CD4-positive, alpha-beta memory T cell (primary cell): ENCODE measurements around the gene SH3BP2. TPM values are rescaled to one million over a fixed set of nuclear protein-coding genes. Genes with fewer than 3 reads are reported as not detected.
A peak's percentile ranks its signal among the peaks of the same experiment; 100 is the strongest.

ENCODE experiments used
- CTCF ChIA-PET: fragments of 350-600 bp; sonication (Branson Sonifier 250); formaldehyde crosslinking; loops from one replicate; lab custom pipeline; 2021; ENCODE audit warnings: inconsistent platforms; ENCODE audit not compliant: partially characterized antibody; lab: Charles Lee
- POLR2A ChIA-PET: fragments of 350-600 bp; sonication (Branson Sonifier 250); formaldehyde crosslinking; loops from one replicate; lab custom pipeline; 2021; ENCODE audit not compliant: partially characterized antibody; lab: Charles Lee
- DNase-seq, 5 donors: peaks; one replicate each; pipeline versions ENCODE4 v3.0.0 to v3.0.0-alpha.2; 2020 to 2022; ENCODE audit warnings: mixed read lengths in 1 of 5
- H3K27ac ChIP-seq: one replicate; pipeline ENCODE4 v1.7.0; 2013; ENCODE audit warnings: low read depth, low read length
- H3K27me3 ChIP-seq: 2 replicates; pipeline ENCODE4 v1.7.0; 2013; ENCODE audit warnings: mild to moderate bottlenecking, low read length, moderate library complexity; ENCODE audit not compliant: insufficient read depth
- H3K36me3 ChIP-seq: 2 replicates; pipeline ENCODE4 v1.7.0; 2013; ENCODE audit warnings: mild to moderate bottlenecking, low read length, moderate library complexity; ENCODE audit not compliant: insufficient read depth
- H3K4me1 ChIP-seq: 2 replicates; pipeline ENCODE4 v1.7.0; 2013; ENCODE audit warnings: mild to moderate bottlenecking, low read length, moderate library complexity; ENCODE audit not compliant: insufficient read depth
- H3K4me3 ChIP-seq, 2 donors: one replicate each; pipeline ENCODE4 v1.7.0; 2013; ENCODE audit warnings: low read length in 2 of 2, mild to moderate bottlenecking in 1 of 2
- H3K9me3 ChIP-seq, 2 donors: one replicate each; pipeline ENCODE4 v1.7.0; 2013; ENCODE audit warnings: low read length in 2 of 2, control low read depth in 1 of 2; ENCODE audit not compliant: control insufficient read depth in 1 of 2
- H3K27ac Mint-ChIP-seq, 7 donors: one replicate each; pipeline ENCODE4 v1.8.0; 2020 to 2021; ENCODE audit warnings: mixed read lengths in 7 of 7, mild to moderate bottlenecking in 6 of 7, inconsistent platforms in 3 of 7, moderate library complexity in 3 of 7
- H3K27me3 Mint-ChIP-seq, 2 donors: one replicate each; pipeline ENCODE4 v1.8.0; 2020 to 2021; ENCODE audit warnings: mixed read lengths in 2 of 2
- H3K36me3 Mint-ChIP-seq, 2 donors: one replicate each; pipeline ENCODE4 v1.8.0; 2020 to 2021; ENCODE audit warnings: mixed read lengths in 2 of 2, inconsistent platforms in 1 of 2, mild to moderate bottlenecking in 1 of 2
- H3K4me1 Mint-ChIP-seq, 4 donors: one replicate each; pipeline ENCODE4 v1.8.0; 2020 to 2021; ENCODE audit warnings: mixed read lengths in 4 of 4, mild to moderate bottlenecking in 1 of 4
- H3K4me3 Mint-ChIP-seq, 8 donors: one replicate each; pipeline ENCODE4 v1.8.0; 2020 to 2021; ENCODE audit warnings: mixed read lengths in 8 of 8, mild to moderate bottlenecking in 7 of 8, moderate library complexity in 6 of 8, inconsistent platforms in 3 of 8
- H3K9me3 Mint-ChIP-seq, 8 donors: one replicate each; pipeline ENCODE4 v1.8.0; 2020 to 2021; ENCODE audit warnings: mixed read lengths in 8 of 8, mild to moderate bottlenecking in 5 of 8, inconsistent platforms in 3 of 8, moderate library complexity in 1 of 8
- intact Hi-C: fragments of 100-400 bp; cut with micrococcal nuclease; formaldehyde crosslinking; loops from one replicate; pipeline ENCODE4 v1.15.1; 2023
- polyA plus RNA-seq, 2 donors: library from polyadenylated mRNA; unstranded; fragments of 300-500 nt; fragmentation: Illumina TruSeq; gene quantifications; one replicate each; pipeline ENCODE4 v1.2.3, GENCODE V29; 2021
- total RNA-seq, 2 experiments: library from RNA; stranded (reverse); gene quantifications; one replicate each; pipeline ENCODE4 v1.2.3, GENCODE V29; 2021

The SH3BP2 gene
- total and polyA plus RNA-seq, 4 experiments from 2014 or later: 3.8 to 44.3 (median 27.1) TPM

GRCh38 chr4:2804973-2805501 is 12.2 kb downstream of the SH3BP2 start:
- ChIA-PET CTCF (interaction anchor here (1.4 kb wide), 1 partner anchor 8 kb away, joined by 3 read pairs; no protein-coding TSS in a partner anchor), POLR2A (interaction anchor here (1.2 kb wide), 1 partner anchor 33 kb away, joined by 3 read pairs; no protein-coding TSS in a partner anchor)
- Mint-ChIP-seq H3K27ac (no peak overlapping the region), H3K27me3 (no peaks in the 10 kb centered on the region), H3K4me3 (no peak overlapping the region), H3K9me3 (no peaks in the 10 kb centered on the region), H3K4me1 (peaks cover 6 to 24% (median 10%) of the 10 kb centered on the region in 4 donors), H3K36me3 (no peaks in the 10 kb centered on the region)
- Histone ChIP-seq H3K27me3 (no peaks in the 10 kb centered on the region), H3K27ac (no peak overlapping the region), H3K9me3 (no peaks in the 10 kb centered on the region), H3K36me3 (no peaks in the 10 kb centered on the region), H3K4me3 (no peak overlapping the region), H3K4me1 (peaks cover 18% of the 10 kb centered on the region)
- DNase-seq: peak in 1 of 5 donors; percentile 2
- intact Hi-C loops: no loop called here

- ChIA-PET CTCF (no interaction called here), POLR2A (no interaction called here)
- DNase-seq: peak in 1 of 5 donors; percentile 33
- Histone ChIP-seq H3K9me3 (no peaks in the 10 kb centered on the region), H3K4me1 (peaks cover 10% of the 10 kb centered on the region), H3K4me3 (no peak overlapping the region), H3K36me3 (no peaks in the 10 kb centered on the region), H3K27ac (no peak overlapping the region), H3K27me3 (no peaks in the 10 kb centered on the region)
- peaks cover 4 to 25% (median 9%) of the 10 kb centered on the region in 4 donors for H3K4me1 Mint-ChIP-seq
- H3K9me3 Mint-ChIP-seq: no peaks in the 10 kb centered on the region
- H3K27ac Mint-ChIP-seq: no peak overlapping the region
- H3K4me3 Mint-ChIP-seq: no peak overlapping the region
- no peaks in the 10 kb centered on the region for H3K27me3 Mint-ChIP-seq
- H3K36me3 Mint-ChIP-seq: no peaks in the 10 kb centered on the region
- intact Hi-C loops: no loop called here
These were observed 13.0 kb downstream of the SH3BP2 start for GRCh38 chr4:2805712-2806389.

DNA sequence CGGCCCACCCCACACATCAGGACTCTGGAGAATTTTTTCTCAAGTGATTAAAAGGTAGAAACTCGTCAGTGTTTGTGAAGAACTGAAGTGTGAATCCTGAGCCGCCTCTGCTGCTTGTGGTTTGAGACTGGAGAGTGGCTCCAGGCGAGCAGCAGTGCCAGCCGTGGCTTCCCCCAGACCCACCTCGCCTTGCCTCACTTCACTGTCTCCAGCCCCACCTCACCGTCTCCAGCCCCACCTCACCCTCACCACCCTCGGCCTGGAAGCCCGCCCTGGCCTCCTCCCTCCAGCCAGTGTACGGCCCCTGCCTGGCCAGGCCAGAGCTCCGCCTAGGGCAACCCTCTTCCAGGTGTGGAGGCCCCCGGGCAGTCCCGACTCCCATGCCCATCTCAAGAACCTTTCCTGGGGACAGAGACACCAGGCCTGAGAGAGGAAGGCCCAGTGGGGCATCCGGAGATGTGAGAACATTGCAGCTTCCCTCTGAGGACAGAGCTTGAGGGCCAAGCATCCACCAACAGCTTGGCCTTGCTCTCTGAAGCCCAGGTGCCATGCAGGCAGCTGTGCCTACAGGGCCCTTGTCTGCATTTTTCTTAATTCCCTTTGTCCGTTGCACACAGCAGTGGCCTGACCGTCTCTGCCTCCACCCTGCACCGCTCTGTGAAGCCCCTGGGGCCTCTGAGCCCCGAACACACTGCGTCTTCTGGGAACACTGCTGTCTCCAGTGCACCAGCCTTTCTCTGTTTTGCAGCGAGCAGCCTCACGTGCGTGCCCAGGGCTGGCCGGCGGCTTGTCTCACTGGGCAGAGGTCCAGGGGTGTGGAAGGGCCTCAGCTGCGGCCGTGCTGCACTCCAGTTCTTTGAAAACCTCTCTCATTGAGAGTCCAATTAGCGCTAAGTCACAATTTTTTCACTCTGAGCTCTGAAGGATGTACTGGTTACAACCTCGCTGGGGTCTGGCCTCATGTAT is 13.8 kb downstream of the SH3BP2 start:
- Mint-ChIP-seq H3K4me1 (peaks cover 5 to 26% (median 10%) of the 10 kb centered on the region in 4 donors), H3K27me3 (no peaks in the 10 kb centered on the region), H3K9me3 (no peaks in the 10 kb centered on the region), H3K27ac (peak overlapping the region in 2 of 7 donors; percentile 14 to 66), H3K36me3 (peaks cover 0 to 2% of the 10 kb centered on the region in 2 donors), H3K4me3 (no peak overlapping the region)
- ChIA-PET CTCF (no interaction called here), POLR2A (no interaction called here)
- Histone ChIP-seq H3K27me3 (no peaks in the 10 kb centered on the region), H3K4me1 (peaks cover 10% of the 10 kb centered on the region), H3K4me3 (no peak overlapping the region), H3K9me3 (no peaks in the 10 kb centered on the region), H3K27ac (no peak overlapping the region), H3K36me3 (no peaks in the 10 kb centered on the region)
- peak in 1 of 5 donors; percentile 4 for DNase-seq
- intact Hi-C loops: no loop called here

DNA sequence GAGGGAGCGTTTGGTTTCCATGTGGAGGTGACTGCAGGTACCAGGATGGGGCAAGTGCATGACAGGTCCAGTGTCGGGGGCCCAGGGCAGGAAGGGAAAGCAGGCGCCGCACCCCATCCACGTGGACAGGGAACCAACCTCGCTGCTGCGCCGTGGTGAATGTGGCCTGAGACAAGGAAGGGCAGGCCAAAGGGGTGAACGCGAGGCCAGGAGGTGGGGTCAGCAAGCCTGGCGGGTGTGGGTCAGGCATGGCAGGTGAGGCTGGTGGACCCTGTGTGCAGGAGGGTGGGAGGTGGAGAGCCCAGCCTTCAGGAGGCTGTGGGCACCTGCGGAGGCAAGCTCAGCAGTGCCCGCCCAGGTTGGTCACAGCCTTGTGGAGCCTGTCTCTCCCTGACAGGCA is 14.7 kb downstream of the SH3BP2 start:
- intact Hi-C loops: no loop called here
- Histone ChIP-seq H3K4me1 (peaks cover 15% of the 10 kb centered on the region), H3K4me3 (no peak overlapping the region), H3K27ac (no peak overlapping the region), H3K27me3 (no peaks in the 10 kb centered on the region), H3K36me3 (no peaks in the 10 kb centered on the region), H3K9me3 (no peaks in the 10 kb centered on the region)
- POLR2A ChIA-PET: no interaction called here
- Mint-ChIP-seq H3K4me1 (peaks cover 9 to 24% (median 11%) of the 10 kb centered on the region in 4 donors), H3K9me3 (no peaks in the 10 kb centered on the region), H3K27ac (peak overlapping the region in 3 of 7 donors; percentile 36 to 67 (median 51)), H3K27me3 (no peaks in the 10 kb centered on the region), H3K4me3 (no peak overlapping the region), H3K36me3 (peaks cover 0 to 7% of the 10 kb centered on the region in 2 donors)
- peak in 1 of 5 donors; percentile 16 for DNase-seq
- CTCF ChIA-PET: no interaction called here

GRCh38 chr4:2808001-2808400 is 15.1 kb downstream of the SH3BP2 start:
- POLR2A ChIA-PET: interaction anchor here (8.1 kb wide), 1 partner anchor 9 kb away, joined by 77 read pairs; no protein-coding TSS in a partner anchor
- Histone ChIP-seq H3K4me3 (no peak overlapping the region), H3K27ac (no peak overlapping the region), H3K4me1 (peaks cover 15% of the 10 kb centered on the region), H3K36me3 (no peaks in the 10 kb centered on the region), H3K27me3 (no peaks in the 10 kb centered on the region), H3K9me3 (no peaks in the 10 kb centered on the region)
- peaks cover 9 to 27% (median 14%) of the 10 kb centered on the region in 4 donors for H3K4me1 Mint-ChIP-seq
- no peaks in the 10 kb centered on the region for H3K9me3 Mint-ChIP-seq
- CTCF ChIA-PET: no interaction called here
- intact Hi-C loops: no loop called here
- H3K27ac Mint-ChIP-seq: peak overlapping the region in 1 of 7 donors; percentile 25
- no peaks in the 10 kb centered on the region for H3K27me3 Mint-ChIP-seq
- no peak overlapping the region for H3K4me3 Mint-ChIP-seq
- H3K36me3 Mint-ChIP-seq: peaks cover 0 to 10% of the 10 kb centered on the region in 2 donors
- DNase-seq: peak in 1 of 5 donors; percentile 2

GRCh38 chr4:2809610-2810180 is 16.8 kb downstream of the SH3BP2 start:
- ChIA-PET CTCF (no interaction called here), POLR2A (interaction anchor here (0.9 to 8.1 kb wide), 3 partner anchors 11 to 33 kb away, joined by 3 to 77 read pairs (median 15); partner anchors contain the start of gene ADD1)
- H3K27me3 Mint-ChIP-seq: no peaks in the 10 kb centered on the region
- Histone ChIP-seq H3K4me1 (peaks cover 32% of the 10 kb centered on the region), H3K4me3 (no peak overlapping the region), H3K36me3 (no peaks in the 10 kb centered on the region), H3K27me3 (no peaks in the 10 kb centered on the region), H3K27ac (no peak overlapping the region), H3K9me3 (no peaks in the 10 kb centered on the region)
- H3K4me3 Mint-ChIP-seq: peak overlapping the region in 3 of 8 donors; percentile 33 to 66 (median 42)
- intact Hi-C loops: loop anchor here (10.0 kb wide), 1 partner anchor 45 kb away; no protein-coding TSS in a partner anchor
- peak overlapping the region in 5 of 7 donors; percentile 17 to 82 (median 42) for H3K27ac Mint-ChIP-seq
- peaks cover 0 to 16% of the 10 kb centered on the region in 2 donors for H3K36me3 Mint-ChIP-seq
- peaks cover 21 to 44% (median 29%) of the 10 kb centered on the region in 4 donors for H3K4me1 Mint-ChIP-seq
- peak in 1 of 5 donors; percentile 31 for DNase-seq
- no peaks in the 10 kb centered on the region for H3K9me3 Mint-ChIP-seq
